Left ventricle myocardium superior (tissue), 1 donor: Measurements from ENCODE around the gene DRAP1. TPM values are rescaled to one million over a fixed set of nuclear protein-coding genes. Genes with fewer than 3 reads are reported as not detected.

Source experiments
- ATAC-seq: fragments of 200-7000 bp; cut with Tn5 transposase; one replicate; pipeline ENCODE4 v1.9.1; 2020; ENCODE audit warnings: mild to moderate bottlenecking, moderate library complexity
- DNase-seq: peaks from one replicate; pipeline ENCODE4 v3.0.0-alpha.2; 2020
- intact Hi-C: fragments of 100-400 bp; cut with micrococcal nuclease; formaldehyde crosslinking; loops from one replicate; pipeline ENCODE4 v1.11.0; 2022
- total RNA-seq: library from RNA; stranded (reverse); fragmentation: NEBNext Ultra II Directional; extraction: Animal tissue kit (Norgen Biotek cat#: 25700); gene quantifications from one replicate; pipeline ENCODE4 v1.2.1, GENCODE V29; 2021
- donor health status: DM: no; HTN: yes; CAD: no; lungs with severe emphysema.

The DRAP1 gene
- total RNA-seq, 1 donor from 2014 or later = 106 TPM

DNA sequence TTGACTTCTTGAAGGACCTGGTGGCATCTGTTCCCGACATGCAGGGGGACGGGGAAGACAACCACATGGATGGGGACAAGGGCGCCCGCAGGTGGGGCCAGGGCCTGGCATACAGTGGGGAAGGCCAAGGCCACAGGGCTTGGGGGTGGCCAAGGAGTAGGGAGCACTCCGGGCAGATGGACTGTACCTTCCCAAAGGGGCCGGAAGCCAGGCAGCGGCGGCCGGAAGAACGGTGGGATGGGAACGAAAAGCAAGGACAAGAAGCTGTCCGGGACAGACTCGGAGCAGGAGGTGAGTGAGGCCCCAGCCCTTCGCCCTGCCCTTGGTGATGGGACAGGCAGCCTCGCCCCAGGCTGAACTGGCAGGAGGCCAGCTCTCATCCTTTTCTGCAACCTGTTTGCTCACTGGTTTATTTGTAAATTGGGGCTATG is 1.2 kb downstream of the DRAP1 start:
- ATAC-seq (no peak), DNase-seq (no peak)
- intact Hi-C loops = no loop called here

- DNase-seq (no peak), ATAC-seq (no peak)
- intact Hi-C loops = no loop called here
These were observed 1.9 kb downstream of the DRAP1 start for GRCh38 chr11:65921033-65921555.

DNA sequence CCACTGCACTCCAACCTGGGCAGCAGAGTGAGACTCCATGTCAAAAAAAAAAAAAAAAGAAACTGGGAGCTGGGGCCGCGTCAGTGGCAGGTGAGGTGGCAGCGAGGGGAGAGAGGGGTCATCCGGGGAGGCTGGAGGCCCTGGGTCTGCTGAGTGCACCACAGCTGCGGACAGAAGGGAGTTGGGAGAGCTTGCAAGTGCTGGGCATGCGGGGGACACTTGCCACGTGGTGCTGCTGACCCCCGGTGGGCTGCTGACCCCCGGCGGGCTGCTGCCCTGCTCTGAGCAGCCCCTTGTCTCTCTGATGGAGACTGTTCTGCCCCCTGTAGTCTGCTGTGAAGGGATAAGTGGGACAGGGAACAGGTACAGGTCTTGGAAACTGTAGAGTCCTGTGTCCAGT is 2.6 kb downstream of the DRAP1 start:
- DNase-seq = no peak
- no peak for ATAC-seq
- intact Hi-C loops = no loop called here

GRCh38 chr11:65922565-65922964 is 3.3 kb downstream of the DRAP1 start:
- ATAC-seq = no peak
- intact Hi-C loops = no loop called here
- no peak for DNase-seq

GRCh38 chr11:65925397-65925796 is 6.2 kb downstream of the DRAP1 start:
- ATAC-seq (no peak), DNase-seq (no peak)
- intact Hi-C loops = no loop called here

DNA sequence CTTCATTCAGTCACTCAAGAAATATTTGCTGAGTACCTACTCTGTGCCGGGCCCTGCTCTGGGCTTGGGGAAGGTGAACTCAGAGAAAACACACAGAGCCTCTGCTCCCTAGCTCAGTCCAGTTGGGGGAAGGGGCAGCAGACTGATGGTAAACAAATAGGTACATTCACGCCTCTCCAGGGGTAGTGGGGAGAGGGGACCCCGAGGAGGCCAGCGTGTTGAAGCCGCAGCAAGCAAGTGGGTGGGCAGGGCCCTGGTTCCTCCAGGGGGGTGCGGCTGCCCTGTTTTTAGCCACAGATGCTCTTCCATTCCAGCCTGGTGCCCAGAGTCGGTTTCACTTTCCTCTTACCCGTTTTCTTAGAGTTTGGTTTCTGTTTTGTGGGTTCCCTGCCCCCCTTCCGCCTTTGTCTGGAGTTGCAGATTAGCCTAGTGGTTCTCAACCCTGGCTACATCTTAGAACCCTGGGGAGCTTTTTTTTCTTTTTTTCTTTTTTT is 8.7 kb downstream of the DRAP1 start:
- DNase-seq (no peak), ATAC-seq (peak; percentile 44)
- intact Hi-C loops = no loop called here

- intact Hi-C loops = no loop called here
- ATAC-seq (no peak), DNase-seq (no peak)
These were observed 9.4 kb downstream of the DRAP1 start for GRCh38 chr11:65928667-65929066.

DNA sequence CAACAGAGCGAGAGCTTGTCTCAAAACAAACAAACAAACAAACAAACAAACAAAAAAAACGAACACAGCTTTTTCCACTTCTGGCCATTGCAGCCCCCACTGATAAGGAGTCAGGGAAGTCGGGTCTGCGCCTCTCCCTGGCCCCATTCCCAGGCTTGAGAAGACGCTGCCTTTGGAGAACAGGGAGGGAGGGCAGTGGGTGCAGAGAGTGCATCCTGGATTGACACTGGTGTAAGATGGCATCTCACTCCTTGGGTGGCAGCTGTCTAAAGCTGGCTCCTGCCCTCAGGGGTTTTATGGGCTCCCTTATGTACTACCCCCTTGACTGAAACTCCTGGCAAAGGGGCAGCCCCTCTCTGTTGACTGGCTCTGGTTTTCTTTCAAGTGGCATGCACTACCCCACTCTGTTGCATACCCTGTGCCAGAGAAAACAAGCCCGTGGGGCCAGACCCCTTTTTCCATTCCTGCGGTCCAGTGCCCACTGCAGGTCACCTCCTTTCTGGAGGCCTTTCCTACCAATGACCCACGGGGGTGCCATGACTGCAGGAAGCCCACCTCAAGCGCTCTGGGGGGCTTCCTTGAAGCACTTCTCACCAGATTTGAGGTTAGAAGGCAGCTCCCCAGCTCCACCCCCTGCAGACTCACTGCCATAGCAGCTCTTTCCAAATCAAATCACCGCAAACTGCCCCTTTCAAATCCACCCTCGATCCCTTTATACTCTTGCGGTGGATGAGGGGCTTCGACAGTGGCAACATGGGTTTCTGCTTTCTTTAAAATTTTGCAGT is 12.7 kb downstream of the DRAP1 start:
- no peak for ATAC-seq
- DNase-seq = no peak
- intact Hi-C loops = no loop called here

DNA sequence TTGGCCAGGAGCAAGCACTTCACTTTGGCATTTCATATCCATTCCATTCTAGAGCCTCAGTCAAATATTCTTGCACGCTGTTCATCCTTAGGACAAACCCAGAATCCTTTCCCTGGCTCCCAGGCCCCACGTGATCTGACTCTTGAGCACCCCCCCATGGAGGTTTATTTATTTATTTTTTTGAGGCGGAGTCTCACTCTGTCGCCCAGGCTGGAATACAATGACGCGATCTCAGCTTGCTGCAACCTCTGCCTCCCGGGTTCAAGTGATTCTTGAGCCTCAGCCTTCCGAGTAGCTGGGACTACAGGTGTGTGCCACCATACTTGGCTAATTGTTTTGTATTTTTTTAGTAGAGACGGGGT is 13.3 kb downstream of the DRAP1 start:
- intact Hi-C loops = no loop called here
- DNase-seq (no peak), ATAC-seq (no peak)

DNA sequence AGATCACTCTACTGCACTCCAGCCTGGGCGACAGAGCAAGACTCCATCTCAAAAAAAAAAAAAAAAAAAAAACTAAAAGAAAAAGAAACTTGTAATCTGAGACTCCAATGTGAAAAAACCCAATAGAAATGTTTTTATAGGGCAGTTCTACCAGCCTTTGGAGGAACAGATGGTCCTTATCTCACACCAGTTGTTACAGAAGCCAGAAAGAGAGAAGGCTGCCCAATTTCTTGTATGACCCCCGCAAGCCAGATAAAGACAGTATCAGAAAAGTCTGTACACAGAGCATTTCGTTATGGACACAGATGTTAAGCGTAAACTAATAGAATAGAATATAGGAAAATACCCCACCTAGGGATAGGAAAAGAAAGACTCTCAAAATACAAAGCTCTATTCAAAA is 14.8 kb downstream of the DRAP1 start:
- ATAC-seq (no peak), DNase-seq (no peak)
- intact Hi-C loops = no loop called here

- DNase-seq (no peak), ATAC-seq (no peak)
- intact Hi-C loops = no loop called here
These were observed 18.5 kb downstream of the DRAP1 start for GRCh38 chr11:65937766-65938165.

DNA sequence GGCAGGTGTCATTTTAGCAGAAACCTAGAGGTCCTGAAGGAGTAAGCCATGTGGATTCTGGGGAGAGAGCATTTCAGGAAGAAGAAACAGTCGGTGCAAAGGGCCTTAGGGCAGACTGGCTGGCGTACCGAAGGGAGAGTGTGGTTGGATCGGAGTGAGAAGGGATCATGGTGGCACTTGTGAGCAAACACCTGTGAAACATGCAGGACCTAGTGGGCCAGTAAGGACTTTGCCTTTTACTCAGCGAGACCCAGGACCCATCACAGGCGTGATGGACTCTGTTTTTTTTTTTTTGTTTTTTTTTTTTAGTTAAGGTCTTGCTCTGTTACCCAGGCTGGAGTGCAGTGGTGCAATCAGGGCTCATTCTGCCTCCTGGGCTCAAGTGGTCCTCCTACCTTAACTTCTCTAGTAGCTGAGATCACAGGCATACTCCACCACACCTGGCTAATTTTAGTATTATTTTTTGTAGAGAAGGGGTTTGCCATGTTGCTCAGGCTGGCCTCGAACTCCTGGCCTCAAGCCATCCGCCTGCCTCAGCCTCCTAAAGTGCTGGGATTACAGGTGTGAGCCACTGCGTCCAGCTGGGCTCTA is 22.6 kb downstream of the DRAP1 start:
- no peak for ATAC-seq
- no peak for DNase-seq
- intact Hi-C loops = no loop called here

- intact Hi-C loops = no loop called here
- DNase-seq (no peak), ATAC-seq (no peak)
These were observed 23.3 kb downstream of the DRAP1 start for GRCh38 chr11:65942531-65942930.

- intact Hi-C loops = no loop called here
- no peak for DNase-seq
- ATAC-seq = no peak
These were observed 25.0 kb downstream of the DRAP1 start for GRCh38 chr11:65944191-65944590.

- ATAC-seq = no peak
- intact Hi-C loops = no loop called here
- DNase-seq = no peak
These were observed 25.5 kb downstream of the DRAP1 start for GRCh38 chr11:65944767-65945166.

DNA sequence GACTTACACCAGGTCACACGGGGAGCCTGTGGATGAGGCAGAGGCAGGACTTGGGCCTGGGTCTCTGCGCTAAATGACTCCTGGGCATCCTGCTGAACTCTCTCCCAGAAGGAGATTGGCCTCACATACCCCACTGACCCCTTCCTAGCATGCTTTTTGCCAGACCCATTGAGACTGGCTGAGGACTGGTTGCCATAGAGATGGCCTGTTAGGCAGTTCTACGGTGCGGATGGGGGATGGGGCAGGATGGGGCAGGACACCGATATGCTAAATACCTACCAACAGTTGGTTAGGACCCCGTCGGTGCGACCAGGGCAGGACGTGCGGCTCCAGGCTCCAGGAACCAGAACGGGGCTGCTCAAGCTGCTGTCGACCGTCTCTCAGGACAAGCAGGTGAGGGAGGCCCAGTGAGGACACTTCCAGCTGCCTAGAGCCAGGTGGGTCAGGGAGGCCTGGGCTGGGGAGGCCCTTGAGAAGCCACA is 26.2 kb downstream of the DRAP1 start, which contains the start of gene TSGA10IP:
Gene TSGA10IP (plus strand): TSS at position 51 of the 482 bp plus-strand sequence. CDS start 196 bp downstream, at position 247.
- ATAC-seq (no peak), DNase-seq (no peak)
- intact Hi-C loops = no loop called here

DNA sequence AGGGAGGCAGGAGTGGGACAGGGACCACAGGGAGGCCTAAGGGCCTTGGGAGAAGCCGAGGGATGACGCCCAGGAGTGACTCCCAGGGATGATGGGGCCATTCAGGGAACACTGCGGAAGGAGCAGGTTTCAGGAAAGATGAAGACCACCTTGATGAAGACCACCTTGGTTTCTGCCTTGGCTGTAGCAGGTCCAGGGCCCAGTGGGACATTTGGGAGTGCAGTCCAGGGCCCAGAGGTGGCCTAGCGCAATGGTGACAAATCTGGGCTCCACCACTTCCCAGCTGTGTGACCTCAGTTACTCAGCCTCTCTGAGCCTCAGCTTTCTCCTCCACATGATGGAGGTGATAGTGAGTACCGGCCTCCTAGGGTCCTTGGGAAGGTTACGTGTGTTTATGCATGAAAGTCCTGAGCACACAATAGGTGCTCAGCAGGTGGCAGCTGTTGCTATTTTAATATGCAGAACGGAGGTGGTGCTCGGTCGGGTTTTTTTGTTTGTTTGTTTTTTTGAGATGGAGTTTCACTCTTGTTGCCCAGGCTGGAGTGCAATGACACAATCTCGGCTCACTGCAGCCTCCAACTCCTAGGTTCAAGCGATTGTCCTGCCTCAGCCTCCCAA is 26.8 kb downstream of the DRAP1 start:
- no peak for ATAC-seq
- intact Hi-C loops = no loop called here
- no peak for DNase-seq

DNA sequence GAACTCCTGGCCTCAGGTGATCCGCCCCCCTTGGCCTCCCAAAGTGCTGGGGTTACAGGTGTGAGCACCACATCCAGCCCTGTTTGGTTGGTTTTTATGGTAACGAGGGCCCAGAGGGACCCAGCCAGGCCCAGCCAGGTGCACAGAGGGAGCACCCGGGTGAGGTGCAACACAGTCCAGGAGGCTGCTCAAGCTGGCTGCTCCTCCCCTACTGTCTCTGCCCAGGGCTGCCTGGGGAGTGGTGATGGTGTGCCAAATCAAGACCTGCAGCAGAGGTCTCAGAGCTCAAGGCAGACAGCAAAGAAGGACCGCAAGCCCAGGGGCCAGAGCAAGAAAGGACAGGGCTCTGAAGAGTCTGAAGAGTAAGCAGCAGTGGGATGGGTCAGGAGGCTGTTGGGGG is 27.4 kb downstream of the DRAP1 start:
- ATAC-seq (no peak), DNase-seq (no peak)
- intact Hi-C loops = no loop called here

DNA sequence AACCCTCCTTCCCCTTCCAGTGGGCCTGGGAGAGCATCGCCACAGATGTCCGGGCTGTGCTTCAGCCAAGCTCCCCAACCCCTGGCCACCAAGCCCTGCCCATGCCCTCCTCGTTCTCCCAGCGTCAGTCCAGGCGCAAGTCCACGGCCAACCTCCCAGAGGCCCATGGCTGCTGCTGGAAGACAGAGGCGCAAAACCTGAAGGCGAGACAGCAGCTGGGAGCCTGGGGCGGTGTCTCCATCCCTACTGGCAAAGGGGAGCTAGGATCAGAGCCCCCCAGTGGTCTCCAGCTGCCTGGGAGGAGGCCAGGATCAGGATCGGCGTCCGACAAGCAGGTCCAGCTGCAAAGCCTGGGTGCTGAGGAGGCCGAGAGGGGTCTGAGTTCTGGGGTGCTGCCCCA is 27.9 kb downstream of the DRAP1 start:
- no peak for ATAC-seq
- intact Hi-C loops = no loop called here
- no peak for DNase-seq

DNA sequence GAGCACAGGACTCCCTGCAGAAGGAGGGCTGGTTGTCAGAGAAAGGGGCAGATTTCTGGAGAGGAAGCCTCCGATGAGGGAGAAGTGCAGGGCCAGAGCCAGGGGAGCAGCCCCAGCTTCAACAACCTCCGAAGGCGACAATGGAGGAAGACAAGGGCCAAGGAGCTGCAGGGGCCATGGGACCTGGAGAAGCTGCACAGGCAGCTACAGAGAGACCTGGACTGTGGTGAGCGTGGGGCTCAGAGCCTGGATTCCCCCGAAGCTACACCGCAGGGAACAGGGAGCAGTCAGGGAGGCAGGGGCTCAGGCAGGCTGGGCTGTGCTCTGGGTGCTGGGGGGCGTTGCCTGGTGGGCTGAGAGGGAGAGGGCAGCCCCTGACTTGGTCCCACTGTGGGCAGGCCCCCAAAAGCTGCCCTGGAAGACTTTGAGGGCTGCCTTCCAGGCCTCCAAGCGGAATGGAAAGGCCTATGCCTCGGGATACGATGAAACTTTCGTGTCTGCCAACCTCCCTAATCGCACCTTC is 28.4 kb downstream of the DRAP1 start:
- intact Hi-C loops = no loop called here
- no peak for DNase-seq
- no peak for ATAC-seq
